Measurements from ENCODE around the gene ZNHIT6. TPM values are rescaled to one million over a fixed set of nuclear protein-coding genes. Genes with fewer than 3 reads are reported as not detected.
A peak's percentile ranks its signal among the peaks of the same experiment; 100 is the strongest.

The ZNHIT6 gene
- total and polyA plus RNA-seq, 2 of the 8 experiments (the other 6 are each of a cell fraction or from before 2014, with no cell fraction given), result 5.9 to 17.2 TPM

DNA sequence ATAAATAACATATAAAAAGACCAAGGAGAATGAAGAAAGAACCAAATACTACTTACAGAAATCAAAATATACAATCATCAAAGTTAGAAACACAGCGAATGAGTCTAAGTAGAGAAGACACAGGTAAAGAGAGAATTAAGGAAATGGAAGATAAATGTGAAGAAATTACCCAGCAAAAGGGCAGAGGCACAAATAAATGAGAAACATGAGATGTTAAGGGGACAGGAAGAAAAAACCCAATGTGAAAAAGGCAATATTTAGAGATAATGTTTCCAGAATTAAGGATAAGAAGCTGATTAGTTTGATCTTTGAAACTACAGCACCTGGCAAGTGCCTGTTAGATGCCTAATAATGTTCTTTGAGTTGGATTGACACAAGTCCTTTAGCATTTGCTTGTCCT lies 86.8 kb downstream of the ZNHIT6 start (continued):
- no peak for TF ChIP-seq RXRA (IDR thresholded peaks at IDR 0.05; ENCODE audit: insufficient read depth, low read depth, low read length)
- TF ChIP-seq HDAC2 (IDR thresholded peaks at IDR 0.05; ENCODE audit: borderline replicate concordance in 1 of 2, low read depth in 2 of 2, low read length in 2 of 2), result peak in 1 of 2 experiments; percentile 75; a peak in 1 of 4 replicates
- TF ChIP-seq CBX8 (IDR thresholded peaks at IDR 0.05; ENCODE audit: borderline replicate concordance, low read depth, low read length), result no peak
- no peak for TF ChIP-seq SP2 (IDR thresholded peaks at IDR 0.05; ENCODE audit: low read length)
